Skin of body (tissue), 2 donors: Measurements from ENCODE around the gene PAX9. TPM values are rescaled to one million over a fixed set of nuclear protein-coding genes. Genes with fewer than 3 reads are reported as not detected.
"Not testable (repeated sequence)": the region's sequence is repeated elsewhere in the genome, so short reads cannot be mapped to it uniquely, and the experiment has no call there.

Source experiments
- DNase-seq: peaks from one replicate; lab custom pipeline; 2025; lab: John Stamatoyannopoulos, UW
- total RNA-seq: library from RNA; depleted of rRNA; stranded (reverse); fragments of >200 nt; gene quantifications from one replicate; pipeline ENCODE4 v1.2.3, GENCODE V29; 2014

The PAX9 gene
- total RNA-seq, 1 donor from 2014 or later, result 2.8 TPM

- DNase-seq, result no peak
Measured at GRCh38 chr14:36672095-36672494, 10.4 kb downstream of the PAX9 start.

DNA sequence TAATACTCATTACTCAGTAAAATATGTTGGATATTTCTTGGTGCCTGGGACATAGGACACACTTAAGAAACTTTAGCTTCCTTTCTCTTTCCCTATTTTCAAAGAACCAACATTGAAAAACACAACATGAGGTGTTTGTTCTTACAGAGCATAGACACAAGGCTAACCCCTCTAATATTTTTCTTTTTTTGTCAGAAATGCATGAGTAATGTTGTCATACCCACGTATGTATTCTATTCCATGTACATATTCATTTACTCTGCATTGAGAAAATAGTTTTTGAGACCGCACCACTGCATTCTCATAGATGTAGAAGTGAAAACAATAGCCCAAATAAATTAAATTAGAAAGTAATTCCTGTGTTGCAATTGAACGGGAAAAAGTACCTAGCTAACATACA, 13.0 kb downstream of the PAX9 start:
- no peak for DNase-seq

GRCh38 chr14:36675581-36675980, 13.9 kb downstream of the PAX9 start:
- no peak for DNase-seq

- no peak for DNase-seq
Measured at GRCh38 chr14:36676236-36676635, 14.6 kb downstream of the PAX9 start.

- DNase-seq, result no peak
Measured at GRCh38 chr14:36682338-36682737, 20.7 kb downstream of the PAX9 start.

DNA sequence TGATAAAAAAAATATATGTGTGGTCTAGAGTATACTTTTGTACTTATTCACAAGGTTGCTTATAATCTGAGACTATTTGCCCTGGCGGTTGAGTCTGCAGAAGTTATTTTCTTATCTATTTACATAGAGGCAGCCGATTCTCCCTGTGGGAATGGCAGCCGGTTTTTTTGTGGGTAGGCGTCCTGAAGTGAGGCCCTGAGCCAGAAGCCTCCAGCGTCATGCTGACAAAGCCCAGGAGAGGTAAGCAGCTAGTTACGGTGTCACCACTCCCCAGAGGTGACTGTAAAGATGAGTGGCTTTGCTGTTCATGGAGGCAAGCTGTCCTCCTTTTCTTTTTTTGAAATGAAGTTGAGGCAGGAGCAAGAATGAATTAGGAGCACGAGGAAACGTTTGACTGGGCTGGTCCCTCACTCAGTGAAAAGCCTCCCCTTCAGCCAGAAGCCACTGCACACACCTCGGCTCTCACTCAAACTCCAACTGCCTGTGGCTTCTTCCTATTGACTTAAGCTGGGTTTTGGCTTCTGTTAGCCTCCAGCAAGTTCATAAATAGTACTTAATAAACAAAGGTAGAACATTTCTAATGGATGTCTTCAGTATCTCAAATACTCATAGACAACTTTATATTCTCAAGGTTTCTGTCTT, 21.5 kb downstream of the PAX9 start:
- DNase-seq, result no peak

- peak; percentile 26 for DNase-seq
Measured at GRCh38 chr14:36684946-36685345, 23.3 kb downstream of the PAX9 start.

- no peak for DNase-seq
Measured at GRCh38 chr14:36690311-36691040, 28.8 kb downstream of the PAX9 start.

DNA sequence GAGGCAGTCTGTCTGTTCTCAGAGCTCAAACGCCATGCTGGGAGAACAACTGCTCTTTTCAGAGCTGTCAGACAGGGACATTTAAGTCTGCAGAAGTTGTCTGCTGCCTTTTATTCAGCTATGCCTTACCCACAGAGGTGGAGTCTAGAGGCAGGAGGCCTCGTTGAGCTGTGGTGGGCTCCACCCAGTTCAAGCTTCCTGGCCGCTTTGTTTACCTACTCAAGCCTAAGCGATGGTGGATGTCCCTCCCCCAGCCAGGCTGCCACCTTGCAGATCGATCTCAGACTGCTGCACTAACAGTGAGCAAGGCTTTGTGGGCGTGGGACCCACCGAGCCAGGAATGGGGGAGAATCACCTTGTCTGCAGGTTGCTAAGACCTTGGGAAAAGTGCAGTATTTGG, 37.8 kb downstream of the PAX9 start:
- DNase-seq, result not testable (repeated sequence)

- DNase-seq, result no peak
Measured at GRCh38 chr14:36700651-36701050, 39.0 kb downstream of the PAX9 start.

GRCh38 chr14:36701132-36701531, 39.5 kb downstream of the PAX9 start:
- no peak for DNase-seq

DNA sequence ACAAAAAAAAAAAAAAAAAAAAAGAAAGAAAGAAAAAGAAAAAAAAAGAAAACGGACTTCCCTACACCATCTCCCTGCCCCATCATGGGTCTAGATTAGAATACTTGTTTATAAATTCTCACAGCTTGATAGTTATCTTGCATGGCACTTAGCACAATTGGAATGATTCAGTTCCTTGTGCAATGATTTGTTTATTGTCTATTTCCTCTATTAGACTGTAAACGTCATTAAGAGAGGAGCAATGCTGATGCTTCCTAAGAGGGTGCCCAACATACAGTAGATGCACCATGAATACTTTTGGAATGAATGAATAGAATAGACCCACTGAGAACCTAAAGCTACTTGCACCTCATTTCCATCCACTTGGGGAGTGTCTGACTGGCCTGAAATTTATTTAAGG, 40.8 kb downstream of the PAX9 start:
- DNase-seq, result no peak

DNA sequence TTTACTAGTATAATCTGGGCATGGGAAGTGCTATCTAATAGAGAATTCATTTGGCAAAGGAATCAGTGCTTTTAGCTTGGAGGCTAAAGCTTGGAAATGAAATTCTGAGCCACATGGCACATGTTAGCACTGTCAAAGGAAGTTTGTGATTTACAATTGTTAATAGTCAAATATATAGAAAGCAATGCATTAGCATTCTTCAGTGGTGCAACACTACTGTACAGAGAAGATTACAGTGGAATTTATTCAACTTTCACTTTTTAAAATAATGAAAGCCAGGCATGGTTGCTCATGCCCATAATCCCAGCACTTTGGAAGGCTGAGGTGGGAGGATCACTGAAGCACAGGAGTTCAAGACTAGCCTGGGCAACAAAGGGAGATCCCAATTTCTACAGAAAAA, 45.9 kb downstream of the PAX9 start:
- DNase-seq, result no peak

- no peak for DNase-seq
Measured at GRCh38 chr14:36713960-36714703, 52.5 kb downstream of the PAX9 start.

- DNase-seq, result no peak
Measured at GRCh38 chr14:36716614-36717184, 55.0 kb downstream of the PAX9 start.

DNA sequence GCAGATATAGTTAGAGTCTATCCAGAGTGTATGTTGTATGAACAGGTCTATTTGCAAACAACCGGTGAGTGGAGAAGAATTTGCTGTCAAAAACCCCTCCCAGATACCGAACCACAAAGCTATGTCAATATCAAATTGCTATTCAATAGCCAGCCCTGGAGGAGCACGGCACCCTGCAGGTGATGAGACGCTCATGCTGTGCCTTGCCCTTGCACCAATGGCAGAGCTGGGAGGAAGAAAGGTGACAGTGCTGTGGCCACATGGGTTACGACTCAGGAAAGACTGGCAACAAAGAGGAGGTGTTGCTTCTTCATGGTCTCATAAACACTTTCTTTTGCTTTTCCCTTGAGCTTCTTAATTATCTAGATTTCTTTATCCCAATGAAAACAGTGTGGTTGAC, 55.7 kb downstream of the PAX9 start:
- DNase-seq, result no peak

DNA sequence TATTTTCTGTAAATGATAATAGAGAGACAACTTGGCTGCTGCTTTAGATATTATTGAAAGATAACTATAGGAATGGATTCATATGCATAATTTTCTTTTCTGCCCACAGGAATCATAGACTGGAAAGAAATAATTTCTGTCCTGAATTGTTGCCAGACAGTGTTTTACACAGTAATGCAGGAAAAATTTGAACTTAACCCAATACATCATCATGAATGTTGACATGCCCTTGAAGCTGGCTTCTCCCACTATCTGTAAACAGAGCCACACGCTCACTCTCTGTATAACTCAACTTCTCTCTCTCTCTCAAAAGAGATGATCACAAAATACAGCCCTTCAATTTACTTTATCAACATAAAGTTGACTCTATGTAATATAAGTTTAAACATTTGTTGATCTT, 56.6 kb downstream of the PAX9 start:
- no peak for DNase-seq

DNA sequence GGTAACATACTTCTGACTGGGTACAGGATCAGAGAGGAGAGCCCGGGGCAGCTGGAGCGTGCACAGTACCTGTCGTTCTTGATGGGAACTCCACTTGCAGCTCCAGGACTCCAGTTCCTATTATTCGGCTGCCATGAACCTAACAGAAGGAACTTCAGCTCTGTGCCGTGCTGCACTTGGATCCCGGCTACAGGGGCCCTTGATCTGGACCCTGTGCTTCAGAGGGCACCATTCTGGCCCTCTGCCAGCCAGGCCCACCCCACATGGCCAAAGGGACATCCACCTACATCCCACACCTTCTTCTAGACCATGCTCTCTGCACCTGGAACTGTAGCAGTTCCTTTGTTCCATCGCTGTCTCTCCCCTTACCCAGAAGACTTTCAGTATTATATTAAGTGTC, 58.2 kb downstream of the PAX9 start:
- no peak for DNase-seq

DNA sequence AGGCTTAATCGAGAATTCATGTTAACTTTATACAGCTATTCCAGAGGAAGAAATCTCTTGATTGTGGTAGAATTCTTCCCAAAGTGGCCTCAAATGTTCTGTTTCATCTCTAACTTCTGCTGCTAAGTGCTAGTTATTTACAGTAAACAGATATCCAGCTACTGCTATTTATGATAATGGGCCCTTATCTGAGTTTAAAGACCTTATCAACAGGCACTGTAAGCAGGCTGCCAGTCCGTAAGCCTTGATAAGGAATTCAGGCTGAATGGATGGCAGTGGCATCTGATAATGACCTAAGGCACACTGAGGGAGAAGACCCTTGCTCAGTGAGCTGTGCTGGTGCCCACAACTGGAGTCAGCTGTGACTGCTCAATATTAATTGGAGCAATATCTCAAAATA, 59.0 kb downstream of the PAX9 start:
- DNase-seq, result no peak

DNA sequence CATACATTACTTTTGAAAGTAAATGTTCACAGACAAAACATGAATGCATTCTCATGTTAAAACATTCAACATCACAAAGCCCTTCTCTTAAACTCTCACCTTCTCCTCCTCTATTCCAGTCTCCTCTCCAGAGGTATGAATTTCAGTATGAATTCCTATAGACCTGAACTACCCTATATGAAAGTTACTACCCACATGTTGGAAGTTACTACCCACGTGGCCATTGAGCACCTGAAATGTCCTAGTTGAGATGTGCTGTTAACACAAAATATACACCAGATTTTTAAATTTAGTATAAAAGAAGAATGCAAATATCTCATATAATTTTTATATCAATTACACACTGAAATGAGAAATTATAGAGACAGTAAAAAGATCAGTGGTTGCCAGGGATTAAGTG, 60.2 kb downstream of the PAX9 start:
- no peak for DNase-seq

- no peak for DNase-seq
Measured at GRCh38 chr14:36723530-36723929, 61.9 kb downstream of the PAX9 start.

DNA sequence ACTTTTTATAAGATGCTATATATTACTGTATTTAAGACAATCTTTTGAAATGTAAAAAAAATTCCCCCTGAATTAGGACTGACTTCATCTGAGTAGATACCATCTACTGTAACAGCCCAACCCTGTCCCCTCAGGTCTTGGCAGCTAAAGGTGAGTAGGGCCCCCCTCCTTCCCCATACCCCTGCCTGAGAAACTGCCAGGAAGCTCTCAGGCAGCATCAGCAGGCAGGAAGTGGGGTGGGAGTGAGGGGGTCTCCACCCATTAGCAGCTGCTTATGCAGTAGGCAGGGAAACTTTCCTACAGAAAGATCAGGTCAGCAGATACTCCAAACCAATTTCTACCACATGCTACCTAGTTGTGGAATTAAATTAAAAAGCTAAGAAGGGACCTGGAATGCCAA, 62.5 kb downstream of the PAX9 start:
- DNase-seq, result no peak
